ENCODE measurements around the gene POLR2F.

POLR2F gene

GRCh38 chr22:37999640-38000272 is 46.3 kb downstream of the POLR2F start:
- no peak for DNase-seq (ENCODE audit: low read depth)
- TF ChIP-seq CTCF (IDR thresholded peaks at IDR 0.05; ENCODE audit: control insufficient read depth, insufficient read depth, low read depth, low read length, missing control alignments) = no peak
- H3K4me3 ChIP-seq (ENCODE audit: control insufficient read depth, low read depth, low read length) = no peak overlapping the region

DNA sequence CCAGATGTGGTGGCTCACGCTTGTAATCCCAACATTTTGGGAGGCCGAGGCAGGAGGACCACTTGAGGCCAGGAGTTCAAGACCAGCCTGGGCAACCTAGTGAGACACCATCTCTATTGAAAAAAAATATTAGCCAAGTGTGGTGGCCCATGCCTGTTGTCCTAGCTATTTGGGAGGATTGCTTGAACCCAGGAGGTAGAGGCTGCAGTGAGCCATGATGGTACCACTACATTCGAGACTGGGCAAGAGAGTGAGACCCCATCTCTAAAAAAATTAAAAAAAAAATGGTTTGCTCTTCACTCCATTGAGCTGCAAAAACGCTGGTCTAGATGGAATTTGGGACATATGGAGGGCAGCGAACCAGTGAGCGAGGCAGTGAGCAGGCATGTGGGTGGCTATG is 52.4 kb downstream of the POLR2F start:
- no peak for TF ChIP-seq CTCF (IDR thresholded peaks at IDR 0.05; ENCODE audit: control insufficient read depth, insufficient read depth, low read depth, low read length, missing control alignments)
- H3K4me3 ChIP-seq (ENCODE audit: control insufficient read depth, low read depth, low read length) = no peak overlapping the region
- DNase-seq (ENCODE audit: low read depth) = no peak

DNA sequence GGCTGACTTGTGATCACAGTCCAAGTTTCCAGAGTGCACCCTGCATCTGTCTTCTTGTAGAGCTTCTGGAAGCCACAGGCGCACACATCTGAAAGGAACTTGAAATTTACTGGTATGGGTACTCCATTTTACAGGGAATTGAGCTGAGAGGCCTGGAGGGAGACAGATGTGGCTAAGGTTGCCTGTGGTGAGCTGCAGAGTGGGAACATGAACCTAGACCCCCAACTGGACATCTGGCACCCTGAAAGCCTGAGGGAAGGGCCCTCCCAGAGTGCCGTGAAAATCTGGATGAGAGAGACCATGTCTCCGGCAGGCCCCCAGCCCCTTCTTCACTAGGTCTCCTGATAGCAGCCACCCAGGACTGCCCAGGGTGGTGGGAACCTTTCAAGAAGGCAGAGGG is 53.4 kb downstream of the POLR2F start:
- no peak for DNase-seq (ENCODE audit: low read depth)
- no peak overlapping the region for H3K4me3 ChIP-seq (ENCODE audit: control insufficient read depth, low read depth, low read length)
- no peak for TF ChIP-seq CTCF (IDR thresholded peaks at IDR 0.05; ENCODE audit: control insufficient read depth, insufficient read depth, low read depth, low read length, missing control alignments)

DNA sequence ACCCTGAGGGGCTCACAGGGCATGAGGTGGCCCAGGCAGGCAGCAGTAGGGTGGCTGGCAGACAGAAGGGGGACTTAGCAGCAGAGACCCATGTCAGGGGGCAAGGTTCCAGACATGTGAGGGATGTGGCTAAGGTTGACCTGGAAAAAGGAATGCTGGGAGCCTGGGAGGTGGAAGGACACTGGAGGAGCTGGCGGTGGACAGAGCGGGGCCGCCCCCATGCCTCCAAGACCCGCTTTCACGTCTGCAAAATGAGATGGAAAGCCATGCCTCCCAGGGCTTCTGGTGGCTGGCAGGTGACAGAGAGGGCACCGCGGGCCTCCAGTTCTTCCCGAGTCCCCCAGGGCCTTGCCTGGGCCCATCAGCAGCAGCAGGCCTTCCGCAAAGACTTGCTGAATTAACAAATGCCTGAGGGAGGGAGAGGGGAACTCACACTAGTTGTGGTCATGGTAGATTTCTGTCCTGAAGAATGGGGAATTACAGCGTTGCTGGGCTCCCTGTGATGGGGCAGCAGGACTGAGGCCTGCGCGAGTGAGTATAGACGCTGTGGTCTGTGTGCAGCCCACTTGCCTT is 53.9 kb downstream of the POLR2F start:
- no peak for TF ChIP-seq CTCF (IDR thresholded peaks at IDR 0.05; ENCODE audit: control insufficient read depth, insufficient read depth, low read depth, low read length, missing control alignments)
- H3K4me3 ChIP-seq (ENCODE audit: control insufficient read depth, low read depth, low read length) = no peak overlapping the region
- DNase-seq (ENCODE audit: low read depth) = no peak

DNA sequence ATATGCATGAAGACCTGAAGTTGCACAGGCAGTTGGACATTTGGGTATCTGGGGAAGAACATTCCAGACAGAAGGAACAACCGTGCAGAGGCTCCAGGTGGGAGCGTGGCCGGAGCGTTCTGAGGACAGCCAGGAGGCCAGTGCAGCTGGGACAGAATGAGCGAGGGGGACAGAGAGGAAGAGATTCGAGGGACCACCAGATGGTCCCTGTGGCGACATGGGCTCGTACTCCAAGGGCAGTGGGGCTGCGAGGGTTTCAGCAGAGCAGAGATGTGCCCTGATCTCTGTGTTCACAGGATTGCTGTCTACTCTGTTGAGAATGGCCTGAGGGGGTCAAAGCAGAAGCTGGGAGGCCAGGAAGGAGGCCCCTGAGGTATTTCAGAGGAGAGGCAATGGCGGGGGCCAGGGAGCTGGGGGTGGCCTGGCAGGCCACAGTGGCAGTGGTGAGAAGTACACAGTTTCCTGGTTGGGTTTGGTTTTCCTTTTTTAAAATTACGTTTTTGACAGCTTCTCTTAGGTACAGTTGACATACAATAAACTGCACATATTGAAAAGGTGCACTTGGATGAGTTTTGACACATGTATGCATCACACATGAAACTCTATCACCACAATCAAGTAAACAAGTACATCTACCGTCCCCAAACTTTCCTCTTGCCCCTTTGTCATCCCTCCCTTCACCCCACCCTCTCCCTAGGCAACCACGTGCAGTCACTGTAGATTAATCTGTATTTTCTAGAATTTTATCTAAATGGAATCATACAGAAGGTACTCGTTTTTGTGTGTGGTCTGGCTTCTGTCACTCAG is 55.7 kb downstream of the POLR2F start:
- DNase-seq (ENCODE audit: low read depth) = no peak
- no peak for TF ChIP-seq CTCF (IDR thresholded peaks at IDR 0.05; ENCODE audit: control insufficient read depth, insufficient read depth, low read depth, low read length, missing control alignments)
- H3K4me3 ChIP-seq (ENCODE audit: control insufficient read depth, low read depth, low read length) = no peak overlapping the region

DNA sequence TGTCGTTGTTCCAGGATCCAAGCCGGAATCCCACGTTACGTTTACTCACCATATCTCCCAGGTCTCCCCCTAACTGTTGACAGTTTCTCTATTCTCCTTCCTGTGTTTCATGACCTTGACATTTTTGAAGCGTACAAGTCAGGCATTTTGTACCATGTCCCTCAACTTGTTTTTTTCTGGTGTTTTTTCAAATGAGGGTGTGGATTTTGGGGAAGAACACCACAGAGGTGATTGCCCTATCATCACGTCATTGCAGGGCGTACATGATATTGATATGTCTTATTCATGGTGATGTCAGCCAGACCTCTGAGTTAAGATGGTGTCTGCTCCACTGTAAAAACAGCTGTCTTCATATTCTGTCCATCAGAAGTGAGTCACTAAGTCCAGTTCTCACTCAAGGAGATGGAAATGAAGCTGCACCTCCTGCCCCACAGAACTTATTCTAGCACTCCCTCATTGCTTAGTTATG is 59.1 kb downstream of the POLR2F start:
- no peak for DNase-seq (ENCODE audit: low read depth)
- no peak for TF ChIP-seq CTCF (IDR thresholded peaks at IDR 0.05; ENCODE audit: control insufficient read depth, insufficient read depth, low read depth, low read length, missing control alignments)
- H3K4me3 ChIP-seq (ENCODE audit: control insufficient read depth, low read depth, low read length) = no peak overlapping the region

Data from AG09309 (cell line).